ENCODE results near the gene ALDOA. TPM values are rescaled to one million over a fixed set of nuclear protein-coding genes. Genes with fewer than 3 reads are reported as not detected.

Gene ALDOA
- polyA plus RNA-seq, 1 experiment = 631 TPM

DNA sequence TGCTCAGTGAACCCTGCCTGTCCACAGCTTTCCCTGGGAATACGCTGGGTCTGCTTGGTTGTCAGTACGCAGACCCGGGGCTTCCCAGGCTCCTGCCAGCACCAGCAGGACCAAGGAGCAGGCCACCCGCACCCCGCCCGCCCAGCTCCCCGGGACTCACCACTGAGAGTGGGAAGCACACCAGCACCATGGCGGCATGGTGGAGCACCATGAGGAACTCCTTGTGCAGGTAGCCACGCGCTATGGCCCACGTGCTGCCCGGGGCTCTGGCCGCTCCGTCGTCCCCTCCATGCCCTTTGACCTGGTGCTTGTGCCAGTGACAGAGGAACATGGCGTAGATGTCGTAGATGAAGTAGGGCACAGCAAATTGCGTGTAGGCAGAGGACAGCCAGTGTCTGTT lies 39.1 kb upstream of the ALDOA start:
- Histone ChIP-seq H3K9me3 (ENCODE audit: control insufficient read depth, insufficient read depth, low read length) (no peaks in the 10 kb centered on the region; the same call in 1 of the 2 replicates), H3K27me3 (ENCODE audit: control insufficient read depth, insufficient read depth, low read length) (peaks cover 71% of the 10 kb centered on the region), H3K27ac (ENCODE audit: low read depth, low read length) (no peak overlapping the region), H3K4me3 (ENCODE audit: low read depth, low read length) (no peak overlapping the region)
- ChIA-PET CTCF (no interaction called here), POLR2A (no interaction called here)
- DNase-seq (ENCODE audit: low read depth, low spot score) = no peak
- TF ChIP-seq CTCF (IDR thresholded peaks at IDR 0.05; ENCODE audit: low read depth, low read length) = no peak

DNA sequence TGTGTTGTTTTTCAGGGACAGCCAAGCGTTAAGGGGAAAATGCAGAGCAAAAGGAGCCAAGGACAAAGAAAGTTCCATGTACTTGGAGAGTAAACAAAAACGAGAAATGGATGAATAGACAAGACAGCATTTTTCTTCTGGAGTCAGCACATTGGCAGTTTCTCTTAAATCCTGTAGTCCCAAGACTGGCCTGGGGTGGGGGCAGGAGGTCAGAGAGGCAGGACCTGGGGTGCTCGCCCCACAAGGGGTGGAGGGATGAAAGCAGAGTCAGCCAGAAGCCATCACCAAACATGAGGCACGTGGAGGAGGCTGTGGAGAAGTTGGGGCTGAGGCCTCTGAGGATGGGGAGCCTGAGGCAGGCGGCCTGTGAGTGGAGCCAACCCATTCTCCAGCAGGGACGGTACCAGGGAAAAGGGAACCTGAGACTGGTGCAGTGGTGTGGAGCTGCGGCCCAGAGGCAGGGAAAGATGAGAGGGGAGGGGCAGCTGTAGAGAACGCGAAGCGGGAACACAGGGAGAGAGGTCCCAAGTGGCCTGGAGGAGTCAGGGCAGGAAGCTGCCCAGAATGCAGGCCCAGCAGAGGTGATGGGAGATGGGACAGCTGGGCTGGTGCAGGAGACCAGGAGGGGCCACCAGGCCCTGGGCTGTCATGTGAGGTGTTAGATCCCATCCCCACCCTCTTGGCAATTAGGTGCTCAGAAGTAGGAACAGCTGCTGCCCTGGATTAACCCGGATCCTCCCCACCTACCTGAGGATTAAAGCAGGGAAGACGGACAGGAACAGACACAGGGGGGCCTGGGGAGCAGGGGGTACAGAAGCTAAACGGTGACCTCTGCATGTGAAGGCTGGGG lies 37.7 kb upstream of the ALDOA start:
- ChIA-PET POLR2A (no interaction called here), CTCF (interaction anchor here (0.5 to 1.0 kb wide), 2 partner anchors 176 to 180 kb away, joined by 3 to 4 read pairs; no protein-coding TSS in a partner anchor)
- TF ChIP-seq CTCF (IDR thresholded peaks at IDR 0.05; ENCODE audit: low read depth, low read length) = no peak
- no peak for DNase-seq (ENCODE audit: low read depth, low spot score)
- peaks cover 77% of the 10 kb centered on the region for H3K27me3 ChIP-seq (ENCODE audit: control insufficient read depth, insufficient read depth, low read length)
- no peaks in the 10 kb centered on the region; the same call in 1 of the 2 replicates for H3K9me3 ChIP-seq (ENCODE audit: control insufficient read depth, insufficient read depth, low read length)
- no peak overlapping the region for H3K4me3 ChIP-seq (ENCODE audit: low read depth, low read length)
- H3K27ac ChIP-seq (ENCODE audit: low read depth, low read length) = no peak overlapping the region

GRCh38 chr16:30028438-30029076 lies 37.0 kb upstream of the ALDOA start:
- H3K9me3 ChIP-seq (ENCODE audit: control insufficient read depth, insufficient read depth, low read length) = no peaks in the 10 kb centered on the region; the same call in 1 of the 2 replicates
- POLR2A ChIA-PET = no interaction called here
- no peak overlapping the region for H3K27ac ChIP-seq (ENCODE audit: low read depth, low read length)
- DNase-seq (ENCODE audit: low read depth, low spot score) = no peak
- TF ChIP-seq CTCF (IDR thresholded peaks at IDR 0.05; ENCODE audit: low read depth, low read length) = no peak
- peaks cover 70% of the 10 kb centered on the region for H3K27me3 ChIP-seq (ENCODE audit: control insufficient read depth, insufficient read depth, low read length)
- no peak overlapping the region for H3K4me3 ChIP-seq (ENCODE audit: low read depth, low read length)
- CTCF ChIA-PET = interaction anchor here (1.0 kb wide), 1 partner anchor 180 kb away, joined by 3 read pairs; no protein-coding TSS in a partner anchor

DNA sequence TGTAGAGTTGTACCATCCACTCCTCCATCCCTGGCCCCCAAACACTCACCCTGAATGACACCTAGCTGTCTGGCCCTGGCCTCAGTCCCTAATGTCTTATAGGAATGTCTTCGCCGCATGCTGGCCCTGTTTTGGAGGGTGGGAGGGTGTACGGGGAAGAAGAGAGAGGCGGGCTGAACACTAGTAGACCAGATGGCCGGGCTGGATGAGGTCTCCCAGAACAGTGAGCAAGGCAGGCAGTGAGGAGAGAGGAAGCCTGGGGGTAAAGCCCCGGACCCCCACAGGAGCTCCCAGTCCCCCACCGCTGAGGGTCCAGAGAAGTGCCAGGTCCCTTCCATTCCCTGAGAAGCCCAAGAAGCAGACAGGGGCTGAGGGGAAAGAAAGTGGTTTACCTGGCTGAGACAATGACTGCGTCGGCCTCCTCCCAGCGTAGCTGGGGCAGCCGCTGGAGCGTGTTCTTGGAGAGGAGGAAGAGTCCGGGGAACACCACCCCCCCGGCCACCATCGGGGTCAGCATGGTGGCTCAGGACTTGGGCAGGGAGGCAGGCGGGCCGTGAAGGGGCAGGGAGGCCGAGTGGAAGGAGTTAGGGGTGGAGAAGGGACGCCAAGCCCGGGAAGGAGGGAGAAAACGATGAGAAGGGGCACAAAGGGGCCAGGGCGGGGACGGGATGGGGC lies 35.4 kb upstream of the ALDOA start:
- Histone ChIP-seq H3K27me3 (ENCODE audit: control insufficient read depth, insufficient read depth, low read length) (peaks cover 64% of the 10 kb centered on the region), H3K27ac (ENCODE audit: low read depth, low read length) (no peak overlapping the region), H3K4me3 (ENCODE audit: low read depth, low read length) (no peak overlapping the region), H3K9me3 (ENCODE audit: control insufficient read depth, insufficient read depth, low read length) (no peaks in the 10 kb centered on the region; the same call in 1 of the 2 replicates)
- DNase-seq (ENCODE audit: low read depth, low spot score) = no peak
- no peak for TF ChIP-seq CTCF (IDR thresholded peaks at IDR 0.05; ENCODE audit: low read depth, low read length)
- ChIA-PET CTCF (no interaction called here), POLR2A (interaction anchor here (0.6 kb wide), 1 partner anchor 86 kb away, joined by 6 read pairs; no protein-coding TSS in a partner anchor)

Data from AG04450 (cell line).